ENCODE data around the gene MACROD2. TPM values are rescaled to one million over a fixed set of nuclear protein-coding genes. Genes with fewer than 3 reads are reported as not detected.
"Not testable (repeated sequence)": the region's sequence is repeated elsewhere in the genome, so short reads cannot be mapped to it uniquely, and the experiment has no call there.

Gene MACROD2
- total RNA-seq, 1 experiment from 2014 or later, result 1.5 TPM

DNA sequence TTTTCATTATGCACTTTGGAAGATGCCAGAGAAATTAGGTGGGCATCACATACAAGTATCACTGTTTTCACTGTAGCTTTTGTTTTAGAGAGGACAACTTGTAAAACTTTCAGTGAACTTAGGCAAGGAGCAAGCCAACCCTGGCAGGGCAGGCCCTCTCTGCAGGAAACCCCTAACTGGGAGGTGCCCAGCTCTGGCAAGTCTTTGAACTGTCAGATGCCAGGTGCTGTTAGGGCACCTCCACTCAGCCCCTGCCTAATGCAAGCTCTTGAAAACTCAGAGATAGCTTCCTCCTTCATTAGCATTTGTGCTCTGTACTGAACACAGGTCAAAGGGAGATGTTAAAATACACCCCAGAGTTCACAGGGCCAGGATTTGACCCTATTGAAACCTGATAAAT lies 1116.3 kb downstream of the MACROD2 start:
- no peak for DNase-seq
- no peaks in the 10 kb centered on the region for H3K36me3 ChIP-seq (replicated peaks; ENCODE audit: control insufficient read depth, insufficient read depth, low read length)
- H3K27me3 ChIP-seq (ENCODE audit: control insufficient read depth, insufficient read depth, low read length), result no peaks in the 10 kb centered on the region
- no peak overlapping the region for H3K4me3 ChIP-seq (ENCODE audit: insufficient read depth, low read depth, low read length)

DNA sequence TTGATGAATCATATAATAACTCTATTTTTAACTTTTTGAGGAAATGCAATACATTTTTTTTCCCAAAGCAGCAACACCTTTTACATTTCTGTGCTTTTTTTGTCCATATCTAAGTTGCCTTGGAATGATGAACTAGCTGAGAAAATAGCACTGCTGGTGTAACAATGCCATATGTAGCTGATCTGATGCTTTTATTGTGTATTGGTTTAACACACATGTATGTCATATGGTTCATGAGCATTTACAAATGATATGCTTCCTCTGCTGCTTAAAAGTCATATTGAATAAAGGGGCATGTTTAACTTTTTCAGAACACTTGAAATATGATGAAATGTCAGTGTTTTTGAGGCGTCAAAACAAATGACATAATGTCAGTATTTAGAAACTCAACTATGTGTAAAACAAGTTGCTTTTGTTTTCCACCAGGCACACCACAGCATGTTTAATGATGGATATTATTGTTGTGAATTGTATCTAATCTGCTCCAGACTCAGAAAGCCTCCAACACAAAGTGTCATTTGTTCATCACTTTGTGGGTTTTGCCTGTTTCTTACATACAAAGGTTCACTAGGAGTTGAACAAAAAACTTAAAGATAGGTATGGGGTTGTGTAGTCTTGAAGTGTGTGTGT lies 1117.9 kb downstream of the MACROD2 start:
- no peak for DNase-seq

DNA sequence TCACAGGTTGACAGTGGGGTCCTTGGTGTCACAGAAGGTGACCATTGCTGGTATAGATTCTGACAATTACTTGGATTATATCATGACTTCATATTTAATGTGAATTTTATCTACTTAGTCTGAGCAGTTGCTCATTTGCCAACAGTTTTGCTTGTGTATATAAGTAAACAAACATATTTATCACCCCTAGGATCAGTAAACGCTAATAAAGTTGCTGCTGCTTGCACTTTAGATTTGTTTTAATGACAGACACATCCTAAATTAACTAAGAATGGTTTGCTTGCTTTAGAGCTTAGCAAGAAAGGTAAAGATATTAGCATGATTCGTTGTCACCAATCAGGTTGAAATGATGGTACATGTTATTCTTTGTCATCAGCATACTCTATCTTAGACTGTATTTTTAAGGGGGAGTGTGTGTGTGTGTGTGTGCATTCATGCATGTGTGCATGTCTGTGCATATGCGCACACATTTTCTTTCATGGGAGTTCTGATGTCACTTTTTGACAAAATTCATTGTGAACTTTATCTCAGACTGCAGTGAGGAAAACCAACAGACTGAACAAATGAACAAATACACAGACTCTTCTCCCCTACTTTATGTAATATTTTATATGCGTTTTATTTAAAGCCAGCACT lies 1124.7 kb downstream of the MACROD2 start:
- no peak for DNase-seq
- no peak overlapping the region for H3K4me3 ChIP-seq (ENCODE audit: insufficient read depth, low read depth, low read length)
- H3K36me3 ChIP-seq (replicated peaks; ENCODE audit: control insufficient read depth, insufficient read depth, low read length), result no peaks in the 10 kb centered on the region
- H3K27me3 ChIP-seq (ENCODE audit: control insufficient read depth, insufficient read depth, low read length), result no peaks in the 10 kb centered on the region

More for the DNA sequence above, 1117.9 kb downstream of the MACROD2 start:
- Histone ChIP-seq H3K36me3 (replicated peaks; ENCODE audit: control insufficient read depth, insufficient read depth, low read length) (no peaks in the 10 kb centered on the region), H3K4me3 (ENCODE audit: insufficient read depth, low read depth, low read length) (no peak overlapping the region), H3K27me3 (ENCODE audit: control insufficient read depth, insufficient read depth, low read length) (no peaks in the 10 kb centered on the region)

DNA sequence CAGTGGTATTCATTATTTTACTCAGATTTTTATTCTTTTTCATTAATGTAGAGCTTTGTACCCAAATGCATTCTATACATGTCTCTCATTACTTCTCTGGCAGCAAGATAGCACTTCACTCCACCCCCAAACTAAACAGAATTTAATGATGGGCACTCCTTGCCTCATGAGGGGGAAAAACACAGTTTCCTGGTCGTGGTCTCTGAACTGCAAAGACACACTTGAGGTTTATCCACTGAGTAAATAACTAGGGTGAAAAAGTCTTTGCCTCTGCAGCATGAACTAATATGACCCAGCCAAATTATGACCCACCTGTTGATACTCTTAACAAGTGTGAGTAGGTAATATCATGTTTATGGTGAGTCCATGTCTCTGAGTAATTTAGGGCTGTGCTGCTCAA lies 1127.3 kb downstream of the MACROD2 start:
- no peak for DNase-seq
- Histone ChIP-seq H3K36me3 (replicated peaks; ENCODE audit: control insufficient read depth, insufficient read depth, low read length) (no peaks in the 10 kb centered on the region), H3K27me3 (ENCODE audit: control insufficient read depth, insufficient read depth, low read length) (no peaks in the 10 kb centered on the region), H3K4me3 (ENCODE audit: insufficient read depth, low read depth, low read length) (no peak overlapping the region)

DNA sequence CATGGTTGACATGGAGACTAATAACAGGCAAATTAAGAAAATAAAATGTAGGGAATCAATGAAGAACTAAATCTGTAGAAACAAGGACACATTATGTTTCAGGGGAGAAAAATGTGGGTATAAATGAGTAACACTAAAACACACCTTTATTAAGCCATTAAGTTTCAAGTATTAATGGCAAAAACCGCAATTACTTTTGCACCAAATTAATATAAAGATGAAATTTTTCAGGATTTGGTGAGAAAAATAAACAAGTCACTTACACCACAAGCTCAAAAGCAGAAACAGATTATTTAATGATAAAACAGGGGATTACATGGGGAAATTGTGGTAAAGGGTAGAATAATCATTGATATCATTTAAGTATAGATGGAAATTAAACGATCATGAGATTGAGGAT lies 1135.9 kb downstream of the MACROD2 start:
- Histone ChIP-seq H3K4me3 (ENCODE audit: insufficient read depth, low read depth, low read length) (no peak overlapping the region), H3K27me3 (ENCODE audit: control insufficient read depth, insufficient read depth, low read length) (no peaks in the 10 kb centered on the region), H3K36me3 (replicated peaks; ENCODE audit: control insufficient read depth, insufficient read depth, low read length) (no peaks in the 10 kb centered on the region)
- DNase-seq, result no peak

DNA sequence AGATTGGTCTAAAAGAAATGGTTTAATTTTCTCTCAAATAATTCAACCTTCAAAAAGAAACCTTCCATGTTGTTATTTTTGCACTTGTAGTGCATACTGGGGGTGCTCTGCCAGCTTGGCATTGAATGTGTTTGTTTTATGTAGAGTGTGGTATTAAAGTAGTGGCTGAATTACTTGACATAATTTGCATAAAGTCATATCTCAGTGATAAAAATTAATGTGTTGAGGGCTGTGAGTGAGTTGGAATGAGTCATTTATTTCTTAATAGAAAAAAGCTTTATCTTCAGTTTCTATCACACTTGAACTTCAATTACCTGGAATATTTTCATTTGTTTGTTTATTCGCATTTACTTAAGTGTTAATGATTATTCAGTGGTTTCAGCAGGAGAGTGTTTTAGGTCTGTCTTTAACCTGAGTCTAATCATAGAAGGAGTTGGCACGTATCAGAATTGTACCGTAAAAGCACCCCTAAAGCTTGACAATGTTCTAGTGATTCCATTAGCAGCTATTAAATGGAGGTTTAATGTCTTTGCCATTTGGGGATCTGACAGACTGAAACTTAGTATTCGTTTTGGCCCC lies 1143.3 kb downstream of the MACROD2 start:
- no peak for DNase-seq
- Histone ChIP-seq H3K36me3 (replicated peaks; ENCODE audit: control insufficient read depth, insufficient read depth, low read length) (no peaks in the 10 kb centered on the region), H3K4me3 (ENCODE audit: insufficient read depth, low read depth, low read length) (no peak overlapping the region), H3K27me3 (ENCODE audit: control insufficient read depth, insufficient read depth, low read length) (no peaks in the 10 kb centered on the region)

DNA sequence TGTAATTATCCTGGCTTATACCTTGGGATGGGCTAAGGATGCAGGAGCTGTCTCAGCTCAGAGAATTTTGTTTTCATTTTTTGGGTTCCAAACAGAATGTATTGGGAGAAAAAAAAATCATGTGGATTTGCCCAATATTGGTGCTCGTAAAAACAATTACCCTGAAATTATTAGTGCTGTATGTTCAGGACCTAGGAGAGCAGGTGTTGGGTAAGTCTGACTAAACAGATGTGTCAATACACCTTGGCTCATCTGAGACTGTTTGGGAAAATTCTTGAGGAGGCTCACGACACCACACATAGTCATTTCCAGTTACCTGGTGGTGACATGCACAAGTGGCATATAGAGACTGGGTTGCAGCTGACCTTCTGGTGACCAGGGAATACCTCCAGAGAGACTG lies 1144.2 kb downstream of the MACROD2 start:
- H3K4me3 ChIP-seq (ENCODE audit: insufficient read depth, low read depth, low read length), result no peak overlapping the region
- no peaks in the 10 kb centered on the region for H3K36me3 ChIP-seq (replicated peaks; ENCODE audit: control insufficient read depth, insufficient read depth, low read length)
- DNase-seq, result no peak
- no peaks in the 10 kb centered on the region for H3K27me3 ChIP-seq (ENCODE audit: control insufficient read depth, insufficient read depth, low read length)

DNA sequence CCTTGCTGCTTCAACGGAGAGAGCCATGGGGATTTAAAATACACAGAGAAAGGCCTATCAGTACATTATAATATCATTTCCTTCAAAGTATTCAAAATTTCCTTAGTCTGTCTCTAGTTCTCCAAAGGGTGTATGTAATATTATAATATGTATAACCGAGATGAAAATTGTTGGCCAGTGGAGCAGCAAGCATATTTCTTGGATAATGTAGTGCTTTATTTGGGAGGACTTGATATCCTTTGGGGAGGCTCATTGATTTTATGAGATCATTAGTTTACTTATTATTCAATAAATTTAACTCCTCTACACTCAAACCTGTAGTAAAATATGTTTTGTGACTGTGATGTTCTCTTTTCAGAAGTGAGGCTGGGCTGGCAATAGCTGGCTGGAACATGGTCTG lies 1145.0 kb downstream of the MACROD2 start:
- no peaks in the 10 kb centered on the region for H3K36me3 ChIP-seq (replicated peaks; ENCODE audit: control insufficient read depth, insufficient read depth, low read length)

DNA sequence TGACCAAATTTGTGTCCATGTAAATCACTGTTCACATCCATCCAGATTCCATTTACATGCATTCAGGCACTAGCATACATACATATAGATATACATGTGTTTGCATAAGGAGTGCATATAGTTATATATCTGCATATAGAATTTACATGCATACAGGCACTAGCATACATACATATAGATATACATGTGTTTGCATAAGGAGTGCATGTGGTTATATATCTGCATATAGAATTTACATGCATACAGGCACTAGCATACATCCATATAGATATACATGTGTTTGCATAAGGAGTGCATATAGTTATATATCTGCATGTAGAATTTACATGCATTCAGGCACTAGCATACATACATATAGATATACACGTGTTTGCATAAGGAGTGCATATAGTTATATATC lies 1145.6 kb downstream of the MACROD2 start:
- not testable (repeated sequence) for DNase-seq; H3K27me3 ChIP-seq (ENCODE audit: control insufficient read depth, insufficient read depth, low read length); H3K4me3 ChIP-seq (ENCODE audit: insufficient read depth, low read depth, low read length); H3K36me3 ChIP-seq (replicated peaks; ENCODE audit: control insufficient read depth, insufficient read depth, low read length)

More for the DNA sequence above, 1145.0 kb downstream of the MACROD2 start:
- Histone ChIP-seq H3K4me3 (ENCODE audit: insufficient read depth, low read depth, low read length) (no peak overlapping the region), H3K27me3 (ENCODE audit: control insufficient read depth, insufficient read depth, low read length) (no peaks in the 10 kb centered on the region)
- no peak for DNase-seq

DNA sequence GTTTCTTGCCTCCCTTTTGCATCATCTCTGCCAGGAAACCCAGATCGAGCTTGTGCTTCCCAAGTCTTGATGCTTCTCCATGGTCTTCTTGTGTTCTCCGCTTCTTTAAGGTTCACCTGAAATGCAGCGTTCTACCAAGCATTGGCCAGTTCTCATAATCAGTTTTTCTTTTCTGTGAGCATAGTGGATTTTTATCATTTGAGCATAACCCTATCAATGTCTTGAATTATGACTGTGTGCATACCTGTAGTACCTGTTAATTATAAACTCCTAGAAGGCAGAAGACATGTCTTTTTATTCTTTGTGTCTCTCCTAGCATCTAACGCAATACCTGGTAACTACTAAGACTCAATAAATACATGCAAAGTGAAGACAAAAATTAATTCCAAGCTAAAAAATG lies 1146.5 kb downstream of the MACROD2 start:
- Histone ChIP-seq H3K36me3 (replicated peaks; ENCODE audit: control insufficient read depth, insufficient read depth, low read length) (no peaks in the 10 kb centered on the region), H3K27me3 (ENCODE audit: control insufficient read depth, insufficient read depth, low read length) (no peaks in the 10 kb centered on the region), H3K4me3 (ENCODE audit: insufficient read depth, low read depth, low read length) (no peak overlapping the region)
- no peak for DNase-seq

DNA sequence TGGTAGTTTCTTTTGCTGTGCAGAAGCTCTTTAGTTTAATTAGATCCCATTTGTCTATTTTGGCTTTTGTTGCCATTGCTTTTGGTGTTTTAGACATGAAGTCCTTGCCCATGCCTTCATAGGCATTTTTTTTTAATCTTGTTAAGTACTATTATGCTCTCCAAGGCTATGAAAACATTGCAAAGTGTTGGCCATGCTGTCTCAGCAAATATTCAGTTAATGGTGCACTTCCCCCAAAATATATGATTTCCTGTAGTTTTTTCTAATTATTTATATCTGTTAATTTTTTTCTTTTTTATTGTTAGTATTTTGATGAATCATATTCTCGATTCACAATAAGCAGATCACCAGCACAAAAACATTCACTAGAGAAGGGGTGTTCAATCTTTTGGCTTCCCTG lies 1148.2 kb downstream of the MACROD2 start:
- Histone ChIP-seq H3K4me3 (ENCODE audit: insufficient read depth, low read depth, low read length) (no peak overlapping the region), H3K36me3 (replicated peaks; ENCODE audit: control insufficient read depth, insufficient read depth, low read length) (no peaks in the 10 kb centered on the region), H3K27me3 (ENCODE audit: control insufficient read depth, insufficient read depth, low read length) (no peaks in the 10 kb centered on the region)
- DNase-seq, result no peak

DNA sequence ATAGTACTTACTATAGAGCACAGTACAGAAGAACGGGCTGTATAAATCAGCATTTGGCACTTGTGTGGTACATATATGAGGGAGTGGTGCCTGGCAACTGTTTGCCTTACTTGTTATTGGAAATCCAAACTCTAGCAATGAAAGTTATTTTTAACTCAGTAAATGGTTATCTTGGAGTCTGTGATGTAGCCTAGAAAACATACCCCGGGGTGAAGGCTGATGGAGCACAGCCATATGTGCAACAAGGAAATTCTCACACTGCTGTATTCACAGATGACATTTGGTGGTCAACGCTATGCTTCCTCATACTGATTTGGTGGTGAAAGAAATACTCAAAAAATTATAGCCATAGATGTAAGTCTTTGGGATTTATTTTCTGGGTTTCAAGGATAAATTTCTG lies 1149.6 kb downstream of the MACROD2 start:
- no peak for DNase-seq
- H3K4me3 ChIP-seq (ENCODE audit: insufficient read depth, low read depth, low read length), result no peak overlapping the region
- no peaks in the 10 kb centered on the region for H3K27me3 ChIP-seq (ENCODE audit: control insufficient read depth, insufficient read depth, low read length)
- no peaks in the 10 kb centered on the region for H3K36me3 ChIP-seq (replicated peaks; ENCODE audit: control insufficient read depth, insufficient read depth, low read length)

DNA sequence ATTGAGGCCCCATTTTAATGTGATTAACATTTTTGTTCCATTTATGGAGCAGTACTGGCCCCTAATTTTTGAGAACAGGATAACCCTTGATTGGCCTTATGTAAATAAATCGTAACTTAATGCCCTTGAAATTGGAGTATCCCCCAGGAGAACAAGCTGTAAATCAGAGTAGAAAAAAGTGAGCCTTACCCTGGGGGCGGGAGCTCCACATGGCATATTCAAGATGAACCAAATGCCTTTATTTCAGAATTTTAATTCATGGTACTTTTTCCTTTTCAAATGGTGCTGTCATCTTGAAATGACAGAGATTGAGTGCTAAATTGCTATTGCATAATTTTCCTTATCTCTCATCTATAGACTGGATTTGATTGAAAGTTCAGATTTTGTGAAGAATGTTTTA lies 1151.6 kb downstream of the MACROD2 start:
- no peak for DNase-seq

DNA sequence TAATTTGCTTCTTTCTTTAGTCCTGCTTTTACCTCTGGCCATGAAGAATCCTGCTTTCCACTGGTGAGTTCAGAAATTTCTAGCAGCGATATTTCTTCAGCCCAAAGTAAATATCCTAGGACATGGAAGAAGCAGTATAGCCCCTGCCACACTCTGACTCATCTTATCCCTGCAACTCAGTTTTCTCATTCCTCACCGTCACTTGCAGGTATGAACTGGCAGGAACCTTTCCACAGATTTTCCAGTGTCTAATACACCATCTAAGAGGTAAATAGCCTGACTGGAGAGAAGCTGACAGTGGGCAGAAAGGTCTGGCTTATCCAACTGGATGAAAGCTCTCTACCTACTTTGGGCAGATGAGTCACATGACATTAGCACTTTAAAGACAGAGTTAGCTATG lies 1158.8 kb downstream of the MACROD2 start:
- Histone ChIP-seq H3K4me3 (ENCODE audit: insufficient read depth, low read depth, low read length) (no peak overlapping the region), H3K27me3 (ENCODE audit: control insufficient read depth, insufficient read depth, low read length) (no peaks in the 10 kb centered on the region), H3K36me3 (replicated peaks; ENCODE audit: control insufficient read depth, insufficient read depth, low read length) (no peaks in the 10 kb centered on the region)
- no peak for DNase-seq

More for the DNA sequence above, 1151.6 kb downstream of the MACROD2 start:
- Histone ChIP-seq H3K4me3 (ENCODE audit: insufficient read depth, low read depth, low read length) (no peak overlapping the region), H3K36me3 (replicated peaks; ENCODE audit: control insufficient read depth, insufficient read depth, low read length) (no peaks in the 10 kb centered on the region), H3K27me3 (ENCODE audit: control insufficient read depth, insufficient read depth, low read length) (no peaks in the 10 kb centered on the region)

DNA sequence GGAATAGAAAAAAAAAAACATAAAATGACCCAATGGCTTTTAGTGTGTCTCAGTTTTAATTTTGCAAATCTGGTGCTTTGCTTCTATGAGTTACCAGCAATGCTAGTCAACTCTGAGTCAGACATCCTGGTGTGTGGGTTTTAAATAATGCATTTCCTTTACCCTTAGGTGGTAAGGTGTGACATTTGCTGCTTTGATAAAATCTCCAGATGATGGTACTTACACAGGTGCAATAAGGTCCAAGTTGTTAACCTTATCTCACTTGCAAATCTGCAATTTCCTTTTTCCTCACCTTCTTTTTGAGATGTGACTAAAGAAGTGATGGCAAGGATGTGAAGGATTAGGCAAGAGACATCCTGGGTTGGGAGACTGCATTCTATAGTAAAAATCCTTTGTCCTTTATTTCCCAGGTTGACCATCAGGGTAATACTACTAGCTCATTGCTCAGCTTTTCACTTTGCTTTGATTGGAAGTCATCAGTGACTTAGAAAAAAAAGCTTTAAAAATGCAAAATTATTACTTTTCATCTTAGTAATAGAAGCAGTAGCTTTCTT lies 1160.6 kb downstream of the MACROD2 start:
- no peaks in the 10 kb centered on the region for H3K27me3 ChIP-seq (ENCODE audit: control insufficient read depth, insufficient read depth, low read length)
- H3K4me3 ChIP-seq (ENCODE audit: insufficient read depth, low read depth, low read length), result no peak overlapping the region
- no peaks in the 10 kb centered on the region for H3K36me3 ChIP-seq (replicated peaks; ENCODE audit: control insufficient read depth, insufficient read depth, low read length)
- DNase-seq, result no peak

Measured in H7 (cell line).